Measurements from ENCODE around the gene MACF1.

GRCh38 chr1:39393645-39394044 lies 189.2 kb downstream of the MACF1 start:
- TF ChIP-seq POLR2A (IDR thresholded peaks at IDR 0.05) (no peak), CTCF (IDR thresholded peaks at IDR 0.05) (no peak)
